NAMALWA (cell line): Measurements from ENCODE around the gene DDI2.
"Not testable (repeated sequence)": the region's sequence is repeated elsewhere in the genome, so short reads cannot be mapped to it uniquely, and the experiment has no call there.

Experiments
- DNase-seq: peaks from one replicate; pipeline ENCODE4 v3.0.0-alpha.2; 2015; ENCODE audit warnings: low spot score

Gene DDI2

GRCh38 chr1:15617173-15618076, at the start of gene DDI2:
DDI2 (plus strand) TSS chr1:15617458; CDS start chr1:15617671, 213 bp downstream.
- peak; percentile 97 for DNase-seq

GRCh38 chr1:15568387-15569073, 48.7 kb upstream of the DDI2 start:
- no peak for DNase-seq

- no peak for DNase-seq
These were observed 46.4 kb upstream of the DDI2 start for GRCh38 chr1:15570861-15571260.

GRCh38 chr1:15571266-15571665, 46.0 kb upstream of the DDI2 start:
- peak; percentile 53 for DNase-seq

- DNase-seq, result peak; percentile 32
These were observed 43.8 kb upstream of the DDI2 start for GRCh38 chr1:15573477-15573876.

GRCh38 chr1:15574741-15575140, 42.5 kb upstream of the DDI2 start:
- no peak for DNase-seq

- DNase-seq, result no peak
These were observed 41.6 kb upstream of the DDI2 start for GRCh38 chr1:15575549-15576150.

- no peak for DNase-seq
These were observed 39.6 kb upstream of the DDI2 start for GRCh38 chr1:15577691-15578090.

GRCh38 chr1:15578921-15579682, 38.2 kb upstream of the DDI2 start:
- DNase-seq, result no peak

GRCh38 chr1:15579683-15580047, 37.6 kb upstream of the DDI2 start:
- no peak for DNase-seq

GRCh38 chr1:15583016-15583706, 34.1 kb upstream of the DDI2 start:
- DNase-seq, result no peak

- DNase-seq, result peak; percentile 44
These were observed 32.5 kb upstream of the DDI2 start, which contains the start of gene AGMAT for GRCh38 chr1:15584489-15585363. AGMAT (minus strand) TSS chr1:15585051; CDS start chr1:15584967, 84 bp downstream.

- DNase-seq, result no peak
These were observed 25.0 kb upstream of the DDI2 start for GRCh38 chr1:15592285-15592684.

- DNase-seq, result no peak
These were observed 21.2 kb upstream of the DDI2 start for GRCh38 chr1:15595809-15596617.

- no peak for DNase-seq
These were observed 18.8 kb upstream of the DDI2 start for GRCh38 chr1:15598436-15598835.

- DNase-seq, result peak; percentile 99
These were observed 13.9 kb upstream of the DDI2 start for GRCh38 chr1:15603050-15603965.

GRCh38 chr1:15603966-15604282, 13.3 kb upstream of the DDI2 start:
- DNase-seq, result not testable (repeated sequence)

- not testable (repeated sequence) for DNase-seq
These were observed 12.9 kb upstream of the DDI2 start for GRCh38 chr1:15604400-15604799.
